ENCODE data around the gene COA1. TPM values are rescaled to one million over a fixed set of nuclear protein-coding genes. Genes with fewer than 3 reads are reported as not detected.

COA1 gene
- total RNA-seq, 1 experiment from 2014 or later, result 109 TPM

- no TSS peak for BruUV-seq (replicated peaks)
- DNase-seq, result no peak
- CTCF ChIA-PET, result interaction anchor here (2.2 to 4.9 kb wide), 2 partner anchors 53 to 118 kb away, joined by 16 to 201 read pairs; partner anchors contain the start of gene STK17A
- no peaks in the 10 kb centered on the region for H3K27me3 Mint-ChIP-seq (ENCODE audit: unreplicated experiment)
- H3K27ac Mint-ChIP-seq (ENCODE audit: unreplicated experiment), result no peak overlapping the region
- no peaks in the 10 kb centered on the region for H3K9me3 Mint-ChIP-seq (ENCODE audit: low read depth, unreplicated experiment)
- intact Hi-C loops (cut with micrococcal nuclease; ENCODE audit: unreplicated experiment), result no loop called here
- no peak for TF ChIP-seq CTCF (IDR thresholded peaks at IDR 0.05; ENCODE audit: unreplicated experiment)
- H3K36me3 Mint-ChIP-seq (ENCODE audit: insufficient read depth, unreplicated experiment), result peaks cover 15% of the 10 kb centered on the region
- no peak overlapping the region for H3K4me3 Mint-ChIP-seq (ENCODE audit: low read depth, unreplicated experiment)
- H3K4me1 Mint-ChIP-seq (ENCODE audit: low read depth, unreplicated experiment), result no peaks in the 10 kb centered on the region
Measured at GRCh38 chr7:43701500-43701854, 27.8 kb downstream of the COA1 start.

- Mint-ChIP-seq H3K36me3 (ENCODE audit: insufficient read depth, unreplicated experiment) (peaks cover 15% of the 10 kb centered on the region), H3K27ac (ENCODE audit: unreplicated experiment) (no peak overlapping the region), H3K4me3 (ENCODE audit: low read depth, unreplicated experiment) (no peak overlapping the region), H3K4me1 (ENCODE audit: low read depth, unreplicated experiment) (no peaks in the 10 kb centered on the region), H3K27me3 (ENCODE audit: unreplicated experiment) (no peaks in the 10 kb centered on the region), H3K9me3 (ENCODE audit: low read depth, unreplicated experiment) (no peaks in the 10 kb centered on the region)
- no peak for TF ChIP-seq CTCF (IDR thresholded peaks at IDR 0.05; ENCODE audit: unreplicated experiment)
- intact Hi-C loops (cut with micrococcal nuclease; ENCODE audit: unreplicated experiment), result loop anchor here (1.0 kb wide), 2 partner anchors 53 to 119 kb away; no protein-coding TSS in a partner anchor
- no TSS peak for BruUV-seq (replicated peaks)
- CTCF ChIA-PET, result interaction anchor here (1.1 to 4.9 kb wide), 12 partner anchors 10 to 1760 kb away, joined by 3 to 201 read pairs (median 5); partner anchors contain the start of genes COA1 and STK17A
- no peak for DNase-seq
Measured at GRCh38 chr7:43700646-43701499, 28.4 kb downstream of the COA1 start.

GRCh38 chr7:43700059-43700501 lies 29.2 kb downstream of the COA1 start:
- Mint-ChIP-seq H3K4me3 (ENCODE audit: low read depth, unreplicated experiment) (no peak overlapping the region), H3K27ac (ENCODE audit: unreplicated experiment) (no peak overlapping the region), H3K36me3 (ENCODE audit: insufficient read depth, unreplicated experiment) (peaks cover 7% of the 10 kb centered on the region), H3K27me3 (ENCODE audit: unreplicated experiment) (no peaks in the 10 kb centered on the region), H3K4me1 (ENCODE audit: low read depth, unreplicated experiment) (no peaks in the 10 kb centered on the region), H3K9me3 (ENCODE audit: low read depth, unreplicated experiment) (no peaks in the 10 kb centered on the region)
- DNase-seq, result no peak
- intact Hi-C loops (cut with micrococcal nuclease; ENCODE audit: unreplicated experiment), result loop anchor here (1.0 kb wide), 2 partner anchors 52 to 118 kb away; no protein-coding TSS in a partner anchor
- TF ChIP-seq CTCF (IDR thresholded peaks at IDR 0.05; ENCODE audit: unreplicated experiment), result peak; percentile 75
- CTCF ChIA-PET, result interaction anchor here (0.5 to 4.9 kb wide), 21 partner anchors 10 to 1759 kb away, joined by 3 to 201 read pairs (median 4); partner anchors contain the start of genes COA1 and STK17A
- no TSS peak for BruUV-seq (replicated peaks)

- Mint-ChIP-seq H3K36me3 (ENCODE audit: insufficient read depth, unreplicated experiment) (no peaks in the 10 kb centered on the region), H3K27me3 (ENCODE audit: unreplicated experiment) (no peaks in the 10 kb centered on the region), H3K4me3 (ENCODE audit: low read depth, unreplicated experiment) (no peak overlapping the region), H3K27ac (ENCODE audit: unreplicated experiment) (no peak overlapping the region), H3K4me1 (ENCODE audit: low read depth, unreplicated experiment) (no peaks in the 10 kb centered on the region), H3K9me3 (ENCODE audit: low read depth, unreplicated experiment) (no peaks in the 10 kb centered on the region)
- CTCF ChIA-PET, result interaction anchor here (1.9 to 4.9 kb wide), 2 partner anchors 50 to 115 kb away, joined by 8 to 201 read pairs; partner anchors contain the start of gene STK17A
- DNase-seq, result no peak
- BruUV-seq (replicated peaks), result no TSS peak
- intact Hi-C loops (cut with micrococcal nuclease; ENCODE audit: unreplicated experiment), result no loop called here
- no peak for TF ChIP-seq CTCF (IDR thresholded peaks at IDR 0.05; ENCODE audit: unreplicated experiment)
Measured at GRCh38 chr7:43698460-43699255, 30.7 kb downstream of the COA1 start.
